Suprapubic skin (tissue), 4 donors: ENCODE results near the gene HOXB6. TPM values are rescaled to one million over a fixed set of nuclear protein-coding genes. Genes with fewer than 3 reads are reported as not detected.

Source experiments
- DNase-seq, 2 donors: peaks; one replicate each; pipeline ENCODE4 v3.0.0-alpha.2; 2019; ENCODE audit warnings: low spot score in 2 of 2
- H3K27ac ChIP-seq: fragments of 200-600 bp; sonication (generic); one replicate; pipeline ENCODE4 v1.5.1; 2019
- H3K27me3 ChIP-seq: fragments of 200-600 bp; sonication (generic); one replicate; pipeline ENCODE4 v1.5.1; 2019
- H3K36me3 ChIP-seq: fragments of 200-600 bp; sonication (generic); one replicate; pipeline ENCODE4 v1.5.1; 2019
- H3K4me1 ChIP-seq: fragments of 200-600 bp; sonication (generic); one replicate; pipeline ENCODE4 v1.5.1; 2019
- H3K4me3 ChIP-seq: fragments of 200-600 bp; sonication (generic); one replicate; pipeline ENCODE4 v1.5.1; 2019; ENCODE audit warnings: mild to moderate bottlenecking
- H3K9me3 ChIP-seq: fragments of 200-600 bp; sonication (generic); one replicate; pipeline ENCODE4 v1.5.1; 2019
- EP300 ChIP-seq: sonication (generic); formaldehyde crosslinking; IDR thresholded peaks from one replicate; pipeline ENCODE4 v1.6.1; 2017; ENCODE audit warnings: antibody characterized with exemption
- POLR2A ChIP-seq, 2 donors: fragments of 450-650 bp; IDR thresholded peaks; one replicate each; pipeline ENCODE4 v1.6.1; 2017; ENCODE audit warnings: antibody characterized with exemption in 2 of 2, mild to moderate bottlenecking in 2 of 2, moderate library complexity in 2 of 2
- POLR2AphosphoS5 ChIP-seq, 3 donors: sonication (generic); formaldehyde crosslinking; IDR thresholded peaks; one replicate each; pipeline ENCODE4 v1.6.1; 2017; ENCODE audit warnings: antibody characterized with exemption in 3 of 3
- WGBS: methylation state at CpG from one replicate; pipeline ENCODE4 v1.1.5; 2018; 5-methylcytosine and 5-hydroxymethylcytosine counted together
- total RNA-seq, 4 donors: library from RNA; depleted of rRNA; stranded (reverse); fragments of >200 nt; gene quantifications; one replicate each; pipeline ENCODE4 v1.1.0, GENCODE V29; 2016
- TF ChIP-seq, protein P1 (sequence below), 2 donors: fragments of 200-600 bp in 1 of 2; fragments of 450-650 bp in 1 of 2; sonication (generic) in 1 of 2; IDR thresholded peaks; one replicate each; pipeline ENCODE4 v1.5.1; 2016 to 2019; ENCODE audit warnings: antibody characterized with exemption in 2 of 2, mild to moderate bottlenecking in 1 of 2, moderate library complexity in 1 of 2

HOXB6 gene
- total RNA-seq, 4 donors from 2014 or later = 0.39 to 4.5 (median 1.3) TPM; not detected in 1

DNA sequence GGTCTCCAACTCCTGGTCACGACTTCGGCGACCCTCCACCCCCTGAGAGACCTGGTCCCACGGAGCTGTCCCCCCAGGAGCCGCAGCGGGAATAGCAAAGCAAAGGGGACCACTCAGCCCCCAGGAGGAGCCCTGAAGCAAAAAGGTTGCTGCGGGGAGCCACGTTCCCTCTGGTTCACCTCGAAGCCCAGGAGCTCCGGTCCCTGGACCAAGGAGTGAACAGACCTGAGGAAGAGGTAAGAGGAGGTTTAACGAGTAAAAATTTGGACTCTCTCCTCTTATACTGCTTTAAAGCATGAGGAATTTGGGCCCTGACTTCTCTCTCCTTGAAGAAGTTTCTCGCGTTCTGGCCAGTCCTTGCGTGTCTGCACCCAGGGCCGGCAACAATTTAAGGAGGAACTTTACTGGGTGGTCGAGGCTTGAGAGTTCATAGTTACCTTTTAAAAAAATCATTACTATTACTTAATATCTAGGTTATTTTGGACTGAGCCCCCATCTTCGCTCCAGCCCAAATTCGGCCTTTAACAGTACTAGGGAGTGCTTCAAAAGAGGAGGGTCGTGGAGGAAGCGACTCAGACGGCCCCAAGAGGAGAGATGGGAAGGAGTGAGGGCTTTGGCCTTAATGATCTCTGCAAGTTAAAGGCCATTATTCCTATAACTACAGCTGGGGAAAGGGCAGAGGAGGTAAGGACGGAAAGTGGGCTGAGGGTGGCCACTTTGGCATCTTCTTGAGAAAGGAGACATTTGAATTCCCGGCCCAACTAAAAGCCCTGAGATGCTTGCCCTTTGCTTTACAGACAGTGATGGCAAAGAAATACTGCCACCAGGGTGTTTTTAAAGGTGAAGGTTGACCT, 38.3 kb upstream of the HOXB6 start:
- no peak overlapping the region for H3K4me3 ChIP-seq
- DNase-seq = no peak
- 50% methylated on average over 20 of the region's 23 CpGs for WGBS
- peaks cover 100% of the 10 kb centered on the region for H3K27me3 ChIP-seq
- no peaks in the 10 kb centered on the region for H3K36me3 ChIP-seq
- no peaks in the 10 kb centered on the region for H3K9me3 ChIP-seq
- H3K27ac ChIP-seq = no peak overlapping the region
- no peak for TF ChIP-seq POLR2AphosphoS5 (IDR thresholded peaks at IDR 0.05)
- no peak for TF ChIP-seq EP300
- no peak for TF ChIP-seq POLR2A (IDR thresholded peaks at IDR 0.05)
- peaks cover 23% of the 10 kb centered on the region for H3K4me1 ChIP-seq

DNA sequence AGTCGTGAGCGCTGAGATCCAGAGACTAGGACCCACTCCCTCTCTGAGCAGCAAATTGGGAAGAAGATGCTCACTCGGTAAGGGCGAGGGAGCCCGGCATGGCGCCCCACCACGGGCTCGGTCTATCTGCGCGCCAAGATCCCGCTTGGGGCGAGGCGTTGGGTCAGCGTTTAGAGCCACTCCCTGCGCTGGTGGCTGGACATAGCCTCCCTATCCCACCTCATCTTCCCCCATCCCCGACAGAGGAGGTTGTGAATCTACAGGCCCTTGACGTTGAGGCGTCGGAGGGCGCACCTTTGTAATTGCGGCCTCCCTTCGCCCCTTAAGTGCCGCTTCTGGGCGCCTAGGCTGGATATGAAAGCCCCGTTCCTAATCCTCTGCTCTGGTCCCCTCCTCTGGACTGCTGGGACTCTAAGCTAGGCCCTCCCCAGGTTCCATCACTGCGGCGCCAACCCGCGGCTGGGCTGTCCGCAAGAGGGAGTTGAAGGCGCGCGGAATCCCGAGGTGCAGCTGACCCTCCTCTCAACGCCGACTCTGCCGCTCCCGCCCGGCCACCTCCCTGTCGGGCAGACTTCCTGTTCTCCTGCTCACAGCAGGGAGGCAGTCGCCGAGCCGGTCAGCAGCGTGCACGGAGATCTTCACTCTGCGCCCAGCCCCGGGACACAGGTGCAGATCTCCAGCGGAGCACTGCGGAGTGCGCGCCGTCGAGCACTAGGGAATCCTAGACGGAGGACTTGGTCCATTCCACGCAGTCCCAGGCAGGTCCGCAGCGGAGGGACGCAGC, 37.5 kb upstream of the HOXB6 start:
- Histone ChIP-seq H3K27ac (no peak overlapping the region), H3K9me3 (no peaks in the 10 kb centered on the region), H3K4me1 (peaks cover 16% of the 10 kb centered on the region), H3K36me3 (no peaks in the 10 kb centered on the region), H3K27me3 (peaks cover 100% of the 10 kb centered on the region), H3K4me3 (no peak overlapping the region)
- DNase-seq = no peak
- WGBS = 12% methylated on average over 11 of the region's 58 CpGs
- TF ChIP-seq POLR2AphosphoS5 (IDR thresholded peaks at IDR 0.05) (no peak), EP300 (no peak), POLR2A (IDR thresholded peaks at IDR 0.05) (no peak)
- TF ChIP-seq, protein P1, sequence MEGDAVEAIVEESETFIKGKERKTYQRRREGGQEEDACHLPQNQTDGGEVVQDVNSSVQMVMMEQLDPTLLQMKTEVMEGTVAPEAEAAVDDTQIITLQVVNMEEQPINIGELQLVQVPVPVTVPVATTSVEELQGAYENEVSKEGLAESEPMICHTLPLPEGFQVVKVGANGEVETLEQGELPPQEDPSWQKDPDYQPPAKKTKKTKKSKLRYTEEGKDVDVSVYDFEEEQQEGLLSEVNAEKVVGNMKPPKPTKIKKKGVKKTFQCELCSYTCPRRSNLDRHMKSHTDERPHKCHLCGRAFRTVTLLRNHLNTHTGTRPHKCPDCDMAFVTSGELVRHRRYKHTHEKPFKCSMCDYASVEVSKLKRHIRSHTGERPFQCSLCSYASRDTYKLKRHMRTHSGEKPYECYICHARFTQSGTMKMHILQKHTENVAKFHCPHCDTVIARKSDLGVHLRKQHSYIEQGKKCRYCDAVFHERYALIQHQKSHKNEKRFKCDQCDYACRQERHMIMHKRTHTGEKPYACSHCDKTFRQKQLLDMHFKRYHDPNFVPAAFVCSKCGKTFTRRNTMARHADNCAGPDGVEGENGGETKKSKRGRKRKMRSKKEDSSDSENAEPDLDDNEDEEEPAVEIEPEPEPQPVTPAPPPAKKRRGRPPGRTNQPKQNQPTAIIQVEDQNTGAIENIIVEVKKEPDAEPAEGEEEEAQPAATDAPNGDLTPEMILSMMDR (IDR thresholded peaks at IDR 0.05) = no peak

DNA sequence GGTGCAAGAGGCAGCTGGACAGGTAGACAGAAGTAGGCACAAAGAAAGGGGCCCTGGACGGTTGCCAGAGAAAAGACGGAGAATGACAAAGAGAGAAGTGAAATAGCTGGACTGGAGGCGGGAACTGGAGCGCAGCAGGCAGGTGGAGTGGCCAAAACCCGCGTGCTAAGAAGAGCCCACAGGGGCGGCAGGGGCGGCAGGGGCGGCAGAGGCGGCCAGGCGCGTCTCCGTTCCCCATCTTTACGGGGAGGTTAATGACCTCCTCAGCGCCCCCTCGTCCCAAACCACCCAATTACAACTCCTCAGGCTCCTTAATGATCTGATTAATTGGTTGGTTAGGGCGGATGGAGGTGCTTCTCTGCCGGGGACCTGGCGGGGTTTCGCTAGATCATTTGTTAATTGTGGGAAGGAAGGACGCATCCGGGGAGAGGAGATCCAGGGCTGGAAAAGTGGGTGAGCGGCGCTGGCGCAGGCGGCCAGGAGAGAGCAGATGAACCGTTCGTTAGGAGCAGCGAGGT, 36.8 kb upstream of the HOXB6 start:
- Histone ChIP-seq H3K9me3 (no peaks in the 10 kb centered on the region), H3K4me3 (no peak overlapping the region), H3K27me3 (peaks cover 100% of the 10 kb centered on the region), H3K36me3 (no peaks in the 10 kb centered on the region), H3K4me1 (peaks cover 11% of the 10 kb centered on the region), H3K27ac (no peak overlapping the region)
- WGBS = 23% methylated on average over 29 of the region's 29 CpGs
- DNase-seq = no peak
- no peak for TF ChIP-seq POLR2A (IDR thresholded peaks at IDR 0.05)
- no peak for TF ChIP-seq POLR2AphosphoS5 (IDR thresholded peaks at IDR 0.05)
- TF ChIP-seq, protein P1 (IDR thresholded peaks at IDR 0.05) = no peak
- no peak for TF ChIP-seq EP300

DNA sequence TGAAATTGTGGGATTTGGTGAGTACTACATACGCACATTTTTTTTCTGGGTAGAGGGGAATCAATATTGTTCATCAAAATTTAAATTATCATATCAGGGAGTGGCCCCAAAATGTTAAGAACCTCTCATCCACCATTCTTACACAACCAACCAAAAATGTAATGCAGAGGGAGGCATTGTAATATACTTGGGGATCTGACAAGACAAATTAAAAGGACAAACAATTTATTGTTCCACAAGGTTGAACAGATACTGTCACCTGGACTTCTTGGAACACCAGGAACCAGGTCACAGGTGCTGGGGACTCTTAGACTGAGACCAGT, 36.0 kb upstream of the HOXB6 start:
- no peaks in the 10 kb centered on the region for H3K9me3 ChIP-seq
- WGBS = 72% methylated on average over 1 of the region's 1 CpG
- no peak for TF ChIP-seq EP300
- TF ChIP-seq, protein P1 (IDR thresholded peaks at IDR 0.05) = no peak
- no peak for TF ChIP-seq POLR2AphosphoS5 (IDR thresholded peaks at IDR 0.05)
- no peak for TF ChIP-seq POLR2A (IDR thresholded peaks at IDR 0.05)
- no peak for DNase-seq
- peaks cover 8% of the 10 kb centered on the region for H3K4me1 ChIP-seq
- no peak overlapping the region for H3K4me3 ChIP-seq
- H3K27me3 ChIP-seq = peaks cover 100% of the 10 kb centered on the region
- H3K36me3 ChIP-seq = no peaks in the 10 kb centered on the region
- no peak overlapping the region for H3K27ac ChIP-seq

DNA sequence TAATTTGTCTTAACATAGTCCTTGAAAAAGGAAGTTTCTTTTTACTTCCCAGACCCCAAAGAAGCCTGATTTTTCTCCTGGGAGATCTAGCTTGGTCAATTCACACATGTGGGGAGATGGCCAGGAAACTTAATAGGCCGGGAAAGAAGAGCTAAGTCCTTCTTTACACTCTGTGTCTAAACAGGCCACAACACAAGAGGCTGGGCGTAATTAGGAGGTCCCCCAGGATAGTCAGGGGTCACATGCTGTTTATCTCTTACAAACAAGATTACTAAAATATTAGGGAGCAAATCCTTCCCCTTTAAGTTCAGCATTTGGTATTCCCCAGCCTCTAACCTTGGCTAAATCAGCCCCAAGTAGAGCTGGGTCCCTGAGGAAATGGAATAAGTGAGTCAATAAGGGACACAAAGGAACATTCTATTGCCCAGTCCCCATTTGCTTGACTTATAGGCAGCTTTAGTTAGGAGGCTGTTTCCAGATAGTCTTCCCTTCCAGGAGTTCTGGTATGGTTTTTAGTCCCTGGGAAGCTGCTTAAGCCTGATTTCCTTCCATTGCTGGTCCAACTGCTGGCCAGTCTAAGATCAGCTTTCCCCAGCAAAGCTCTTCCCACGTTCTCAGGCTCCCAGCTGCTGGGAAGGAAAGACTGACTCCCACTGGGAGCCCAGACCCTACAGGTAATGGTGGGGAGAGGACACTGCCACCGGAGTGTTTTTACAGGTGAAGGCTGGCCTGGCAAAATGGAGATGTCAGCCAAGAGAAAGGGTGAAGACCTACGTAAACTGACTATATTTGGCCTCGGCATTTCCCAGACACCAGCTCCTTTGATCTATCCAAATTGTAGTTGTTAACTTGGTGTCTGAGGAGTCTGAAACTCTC, 35.4 kb upstream of the HOXB6 start:
- Histone ChIP-seq H3K9me3 (no peaks in the 10 kb centered on the region), H3K27me3 (peaks cover 100% of the 10 kb centered on the region), H3K4me1 (peaks cover 8% of the 10 kb centered on the region), H3K27ac (no peak overlapping the region), H3K36me3 (no peaks in the 10 kb centered on the region), H3K4me3 (no peak overlapping the region)
- no peak for DNase-seq
- 75% methylated on average over 6 of the region's 6 CpGs for WGBS
- TF ChIP-seq POLR2AphosphoS5 (IDR thresholded peaks at IDR 0.05) = no peak
- no peak for TF ChIP-seq EP300
- no peak for TF ChIP-seq POLR2A (IDR thresholded peaks at IDR 0.05)
- TF ChIP-seq, protein P1 (IDR thresholded peaks at IDR 0.05) = no peak
